Right ventricle myocardium superior (tissue), 1 donor: ENCODE measurements around the gene PDCD2L. TPM values are rescaled to one million over a fixed set of nuclear protein-coding genes. Genes with fewer than 3 reads are reported as not detected.
"Not testable (repeated sequence)": the region's sequence is repeated elsewhere in the genome, so short reads cannot be mapped to it uniquely, and the experiment has no call there.

Experiments
- ATAC-seq: fragments of 200-7000 bp; cut with Tn5 transposase; one replicate; pipeline ENCODE4 v1.9.1; 2020; ENCODE audit warnings: mild to moderate bottlenecking; ENCODE audit not compliant: poor library complexity
- DNase-seq: peaks from one replicate; pipeline ENCODE4 v3.0.0-alpha.2; 2020
- intact Hi-C: fragments of 100-400 bp; cut with DNase I; formaldehyde crosslinking; loops from one replicate; pipeline ENCODE4 v1.11.2; 2022
- long read RNA-seq: library from polyadenylated mRNA; unstranded; transcript quantifications from one replicate; pipeline ENCODE4 v2.0.0, GENCODE V29; 2021
- total RNA-seq: library from RNA; stranded (reverse); fragmentation: NEBNext Ultra II Directional; extraction: Animal tissue kit (Norgen Biotek cat#: 25700); gene quantifications from one replicate; pipeline ENCODE4 v1.2.1, GENCODE V29; 2021
- donor health status: DM: no; HTN: yes; CAD: no; lungs with severe emphysema.

The PDCD2L gene
- 10.4 TPM for total RNA-seq
- long read RNA-seq, partial matches to known transcripts, result 0 of 3 reads
- long read RNA-seq, other reads (novel, unspliced or antisense), result 0 of 3 reads

GRCh38 chr19:34404109-34404909 is at the start of gene PDCD2L:
Gene PDCD2L, plus strand, starts transcription at chr19:34404399. Its CDS starts 32 bp downstream, at chr19:34404431.
- intact Hi-C loops, result no loop called here
- peak; percentile 97 for DNase-seq
- peak; percentile 96 for ATAC-seq

DNA sequence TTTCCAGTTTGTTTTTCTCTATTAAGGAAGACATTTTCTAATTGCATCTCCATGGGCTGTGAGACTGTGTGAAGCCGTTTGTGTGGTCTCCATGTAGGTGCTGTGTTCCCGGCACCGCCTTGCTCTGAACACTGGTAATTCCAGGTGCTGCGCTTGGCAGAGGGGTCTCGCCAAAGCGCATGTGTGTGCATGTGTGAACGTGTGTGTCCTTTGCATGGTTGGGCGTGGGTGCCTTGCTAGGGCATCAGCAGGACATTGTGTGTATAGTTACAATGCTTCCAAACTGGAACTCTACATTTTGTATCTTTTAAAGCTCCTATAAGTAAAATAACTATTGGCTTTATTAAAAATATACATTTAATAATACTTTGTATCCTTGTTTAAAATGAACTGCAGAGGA is 49.0 kb upstream of the PDCD2L start:
- intact Hi-C loops, result no loop called here
- DNase-seq (no peak), ATAC-seq (no peak)

DNA sequence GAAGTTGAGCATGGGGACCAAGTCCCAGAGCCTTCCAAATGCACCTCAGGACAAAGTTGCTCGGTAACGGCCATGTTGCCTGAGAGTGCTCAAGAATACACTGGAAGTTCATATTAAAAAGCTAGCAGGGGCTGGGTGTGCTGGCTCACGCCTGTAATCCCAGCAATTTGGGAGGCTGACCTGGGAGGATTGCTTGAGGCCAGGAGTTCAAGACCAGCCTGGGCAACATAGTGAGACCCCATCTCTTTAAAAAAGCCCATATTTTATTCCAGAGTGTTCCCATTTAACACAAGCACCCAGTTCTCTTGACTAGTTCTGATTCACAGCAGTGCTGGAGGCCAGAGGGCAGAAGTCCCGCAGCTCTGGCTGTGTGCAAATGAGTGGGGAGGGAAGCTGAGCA is 47.3 kb upstream of the PDCD2L start:
- no peak for DNase-seq
- intact Hi-C loops, result no loop called here
- no peak for ATAC-seq

- ATAC-seq (no peak), DNase-seq (no peak)
- intact Hi-C loops, result no loop called here
Observed at GRCh38 chr19:34357431-34357830, 46.8 kb upstream of the PDCD2L start.

DNA sequence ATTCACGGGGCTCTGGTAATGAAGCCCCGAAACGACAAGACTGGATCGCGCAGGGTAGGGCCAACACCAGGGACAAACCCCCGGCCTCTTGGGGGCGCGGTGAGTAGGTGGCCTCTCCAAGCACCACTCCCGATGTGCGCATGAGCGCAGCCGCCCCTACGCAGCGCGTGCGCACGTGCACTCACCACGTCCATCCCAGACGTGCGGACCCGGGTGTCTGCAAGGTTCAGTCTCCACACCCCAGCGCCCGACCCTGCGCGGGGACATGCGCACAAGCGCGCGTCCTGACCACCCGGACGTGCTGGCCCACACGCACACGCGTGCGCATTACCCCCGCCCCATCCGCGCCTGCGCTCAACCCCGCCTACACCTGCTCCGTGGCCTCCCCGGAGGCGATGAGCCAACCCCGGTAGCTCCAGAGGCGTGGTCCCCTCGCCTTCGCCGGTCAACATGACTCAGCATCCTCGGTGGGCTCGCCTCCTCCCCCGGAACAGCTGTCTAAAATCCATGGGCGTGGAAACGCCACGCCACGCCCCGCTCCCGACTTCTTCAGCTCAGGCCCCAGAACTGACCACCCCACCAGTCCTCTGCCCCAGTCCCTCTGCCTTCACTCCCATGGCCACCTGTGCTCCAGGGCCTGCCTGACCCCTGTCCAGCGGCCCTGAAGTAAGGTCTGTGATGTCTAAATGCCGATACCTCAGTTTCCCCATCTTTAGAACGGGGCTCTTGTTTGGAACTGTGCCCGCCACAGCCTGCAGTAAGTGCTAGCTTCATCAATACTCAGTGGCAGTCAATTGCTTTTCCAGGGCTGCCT is 44.9 kb upstream of the PDCD2L start:
- intact Hi-C loops, result no loop called here
- DNase-seq, result peak; percentile 98
- peak; percentile 97 for ATAC-seq

GRCh38 chr19:34359954-34360315 is 44.3 kb upstream of the PDCD2L start:
- no peak for ATAC-seq
- DNase-seq, result no peak
- intact Hi-C loops, result no loop called here

DNA sequence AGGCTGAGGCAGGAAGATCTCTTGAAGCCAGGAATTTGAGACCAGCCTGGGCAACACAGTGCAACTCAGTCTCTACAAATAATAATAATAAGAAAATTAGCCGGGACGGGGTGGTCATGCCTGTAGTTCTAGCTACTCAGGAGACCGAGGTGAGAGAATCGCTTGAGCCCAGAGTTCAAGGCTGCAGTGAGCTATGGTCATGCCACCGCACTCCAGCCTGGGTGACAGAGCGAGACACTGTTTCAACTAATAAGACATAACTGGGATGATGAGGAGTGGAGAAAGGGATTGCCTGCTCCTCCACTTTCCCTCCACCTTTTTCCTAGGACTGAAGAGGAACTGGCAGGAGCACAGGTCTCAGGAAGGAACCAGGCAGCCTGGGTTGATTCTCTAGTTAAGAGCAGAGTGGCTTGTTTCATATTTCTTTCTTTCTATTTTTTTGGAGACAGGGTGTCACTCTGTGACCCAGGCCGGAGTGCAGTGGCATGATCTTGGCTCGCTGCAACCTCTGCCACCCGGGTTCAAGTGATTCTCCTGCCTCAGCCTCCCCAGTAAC is 43.8 kb upstream of the PDCD2L start:
- DNase-seq, result no peak
- intact Hi-C loops, result no loop called here
- no peak for ATAC-seq

DNA sequence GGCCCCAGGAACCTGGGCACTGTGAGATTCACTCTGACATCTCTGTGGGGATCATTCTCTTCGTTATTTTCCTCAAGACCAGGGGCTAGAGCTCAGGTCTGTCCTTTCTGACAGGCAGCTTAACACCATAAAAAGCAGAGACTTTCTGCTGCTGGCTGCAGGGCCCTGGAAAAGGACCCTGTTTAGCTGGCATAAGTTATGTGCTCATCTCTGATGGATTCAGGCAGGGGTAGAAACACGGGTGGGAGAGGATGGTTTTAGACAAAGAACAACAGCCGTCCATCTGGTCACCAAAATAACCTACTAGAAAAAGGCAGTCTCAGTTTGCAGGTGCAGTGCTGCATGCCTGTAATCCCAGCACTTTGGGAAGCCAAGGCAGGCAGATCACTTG is 41.5 kb upstream of the PDCD2L start:
- intact Hi-C loops, result no loop called here
- ATAC-seq, result no peak
- DNase-seq, result no peak

- ATAC-seq (no peak), DNase-seq (no peak)
- intact Hi-C loops, result no loop called here
Observed at GRCh38 chr19:34363094-34363493, 41.1 kb upstream of the PDCD2L start.

GRCh38 chr19:34363930-34364329 is 40.3 kb upstream of the PDCD2L start:
- DNase-seq (no peak), ATAC-seq (no peak)
- intact Hi-C loops, result no loop called here

- intact Hi-C loops, result no loop called here
- DNase-seq (no peak), ATAC-seq (no peak)
Observed at GRCh38 chr19:34364462-34364829, 39.8 kb upstream of the PDCD2L start.

DNA sequence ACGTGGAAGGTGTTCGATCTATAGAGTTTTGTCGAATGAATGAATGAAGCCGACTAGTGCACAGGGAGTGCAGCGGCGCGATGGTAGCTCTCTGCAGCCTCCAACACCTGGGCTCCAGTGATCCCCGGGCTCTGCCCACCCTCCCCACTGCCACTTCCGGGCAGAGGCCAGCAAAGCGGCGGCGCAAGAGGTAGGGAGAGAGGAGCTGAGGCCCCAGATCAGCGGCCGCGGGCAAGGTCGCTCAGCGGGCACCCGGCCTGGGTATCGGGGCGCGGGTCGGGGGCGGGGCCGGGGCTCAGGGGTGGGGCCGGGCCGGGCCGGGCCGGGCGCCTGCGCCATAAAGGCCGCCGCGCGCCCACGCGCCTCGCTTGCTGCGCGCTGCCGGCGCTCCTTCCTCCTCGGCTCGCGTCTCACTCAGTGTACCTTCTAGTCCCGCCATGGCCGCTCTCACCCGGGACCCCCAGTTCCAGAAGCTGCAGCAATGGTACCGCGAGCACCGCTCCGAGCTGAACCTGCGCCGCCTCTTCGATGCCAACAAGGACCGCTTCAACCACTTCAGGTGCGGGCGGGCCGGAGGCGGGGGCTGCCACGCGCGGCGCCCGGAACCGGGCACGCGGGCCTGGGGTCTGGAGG is 39.3 kb upstream of the PDCD2L start, which contains the start of gene GPI:
Gene GPI (plus strand): TSS at position 367 of the 633 bp plus-strand sequence. CDS start 71 bp downstream, at position 438.
- intact Hi-C loops, result no loop called here
- DNase-seq, result peak; percentile 77
- peak; percentile 91 for ATAC-seq

GRCh38 chr19:34365463-34366401 is 38.5 kb upstream of the PDCD2L start:
- intact Hi-C loops, result no loop called here
- DNase-seq (peak; percentile 73), ATAC-seq (peak; percentile 54)

DNA sequence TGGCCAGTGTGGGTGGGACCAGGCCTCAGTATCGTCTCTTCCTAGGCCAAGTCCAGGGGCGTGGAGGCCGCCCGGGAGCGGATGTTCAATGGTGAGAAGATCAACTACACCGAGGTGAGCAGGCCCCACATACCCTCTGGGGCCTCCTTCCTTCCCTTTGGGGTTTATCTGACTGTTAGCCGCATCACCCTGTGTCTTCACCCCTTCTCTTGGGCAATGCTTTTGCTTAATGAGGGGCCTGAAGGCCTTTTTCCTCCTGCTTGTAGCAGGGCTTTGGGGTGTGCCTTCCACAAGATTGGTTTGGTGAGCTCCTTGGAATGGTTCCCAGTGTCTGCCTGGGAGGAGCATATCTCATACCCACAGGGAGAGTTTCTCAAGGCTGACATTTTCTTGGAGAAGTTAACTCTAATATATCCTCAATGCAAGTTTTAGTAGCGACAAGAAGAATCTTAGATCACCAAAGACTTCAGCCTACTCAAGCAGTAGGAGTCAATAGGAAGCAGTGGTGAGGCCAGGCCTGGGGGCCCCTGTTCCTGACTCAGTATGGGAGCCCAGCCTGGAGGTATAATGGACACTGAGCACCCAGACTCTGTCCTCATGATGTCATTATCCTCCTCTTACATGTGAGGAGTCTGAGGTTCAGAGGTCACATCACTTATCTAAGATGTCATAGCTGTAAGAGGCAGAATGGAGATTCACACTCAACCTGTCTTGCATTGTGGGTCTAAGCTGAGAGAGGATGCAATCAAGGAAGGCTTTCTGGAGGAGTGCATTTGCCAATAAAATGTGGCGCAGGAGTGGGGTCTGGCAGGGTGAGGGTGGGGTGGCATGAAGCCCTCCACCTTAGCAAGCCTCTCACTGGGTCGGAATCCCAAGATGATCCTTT is 37.2 kb upstream of the PDCD2L start:
- ATAC-seq (no peak), DNase-seq (no peak)
- intact Hi-C loops, result no loop called here

DNA sequence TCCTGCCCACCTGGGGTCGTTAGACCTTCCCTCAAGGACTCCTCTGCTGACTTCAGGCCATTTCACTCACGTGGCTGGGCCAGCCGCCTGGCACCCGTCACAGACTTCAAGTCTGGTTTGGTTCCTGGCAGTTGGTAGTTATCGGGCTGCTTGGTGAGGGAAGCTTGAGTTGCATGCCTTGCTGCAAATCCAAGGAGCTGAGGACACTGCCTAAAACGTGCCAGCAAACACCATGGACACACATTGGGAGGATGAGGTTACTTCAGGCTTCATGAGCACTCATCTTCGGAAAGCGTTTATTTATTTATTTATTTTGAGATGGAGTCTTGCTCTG is 36.6 kb upstream of the PDCD2L start:
- DNase-seq (no peak), ATAC-seq (no peak)
- intact Hi-C loops, result no loop called here

- intact Hi-C loops, result no loop called here
- no peak for ATAC-seq
Observed at GRCh38 chr19:34368338-34368737, 35.9 kb upstream of the PDCD2L start.

GRCh38 chr19:34369166-34369565 is 35.0 kb upstream of the PDCD2L start:
- intact Hi-C loops, ATAC-seq, DNase-seq: not testable (repeated sequence)

More at GRCh38 chr19:34368338-34368737, 35.9 kb upstream of the PDCD2L start:
- DNase-seq, result no peak
